Measurements from ENCODE around the gene HOXC4. TPM values are rescaled to one million over a fixed set of nuclear protein-coding genes. Genes with fewer than 3 reads are reported as not detected.

The HOXC4 gene
- total RNA-seq, 1 experiment from 2014 or later, result not detected

- H3K56ac ChIP-seq (ENCODE audit: insufficient read length, low read depth, low read length), result no peak overlapping the region
- H3K79me2 ChIP-seq (ENCODE audit: insufficient read depth, low read length), result no peaks in the 10 kb centered on the region
- H4K20me1 ChIP-seq (ENCODE audit: control insufficient read depth, insufficient read depth, insufficient read length), result no peaks in the 10 kb centered on the region
- Mint-ChIP-seq H3K27ac (no peak overlapping the region), H3K4me3 (no peak overlapping the region), H3K4me1 (peaks cover 0 to 4% of the 10 kb centered on the region in 2 experiments; a peak in 2 of 4 replicates), H3K27me3 (ENCODE audit: low read depth) (peaks cover 92% of the 10 kb centered on the region), H3K9me3 (no peaks in the 10 kb centered on the region), H3K36me3 (ENCODE audit: insufficient read depth in 1 of 3, low read depth in 3 of 3) (peaks cover 0 to 2% (median 0%) of the 10 kb centered on the region in 3 experiments; a peak in 1 of 7 replicates)
- no peak overlapping the region for H2BK15ac ChIP-seq (ENCODE audit: low read depth, low read length)
- H3K27ac ChIP-seq (ENCODE audit: insufficient read length, low read depth, low read length), result no peak overlapping the region
- WGBS (ENCODE audit: extremely low coverage, insufficient read length, low lambda C conversion rate), result no CpG with 5 or more reads among the region's 4 CpGs
- no peak overlapping the region for H2AK5ac ChIP-seq (ENCODE audit: insufficient read length, low read length)
- H3K23ac ChIP-seq (ENCODE audit: insufficient read length, low read depth, low read length), result no peak overlapping the region
- TF ChIP-seq, protein P1, sequence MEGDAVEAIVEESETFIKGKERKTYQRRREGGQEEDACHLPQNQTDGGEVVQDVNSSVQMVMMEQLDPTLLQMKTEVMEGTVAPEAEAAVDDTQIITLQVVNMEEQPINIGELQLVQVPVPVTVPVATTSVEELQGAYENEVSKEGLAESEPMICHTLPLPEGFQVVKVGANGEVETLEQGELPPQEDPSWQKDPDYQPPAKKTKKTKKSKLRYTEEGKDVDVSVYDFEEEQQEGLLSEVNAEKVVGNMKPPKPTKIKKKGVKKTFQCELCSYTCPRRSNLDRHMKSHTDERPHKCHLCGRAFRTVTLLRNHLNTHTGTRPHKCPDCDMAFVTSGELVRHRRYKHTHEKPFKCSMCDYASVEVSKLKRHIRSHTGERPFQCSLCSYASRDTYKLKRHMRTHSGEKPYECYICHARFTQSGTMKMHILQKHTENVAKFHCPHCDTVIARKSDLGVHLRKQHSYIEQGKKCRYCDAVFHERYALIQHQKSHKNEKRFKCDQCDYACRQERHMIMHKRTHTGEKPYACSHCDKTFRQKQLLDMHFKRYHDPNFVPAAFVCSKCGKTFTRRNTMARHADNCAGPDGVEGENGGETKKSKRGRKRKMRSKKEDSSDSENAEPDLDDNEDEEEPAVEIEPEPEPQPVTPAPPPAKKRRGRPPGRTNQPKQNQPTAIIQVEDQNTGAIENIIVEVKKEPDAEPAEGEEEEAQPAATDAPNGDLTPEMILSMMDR (conservative IDR thresholded peaks at IDR 0.05), result no peak
- H3K4me2 ChIP-seq (ENCODE audit: insufficient read depth, insufficient read length, low read length), result no peak overlapping the region
- no peaks in the 10 kb centered on the region for H3K79me1 ChIP-seq (ENCODE audit: insufficient read depth, low read depth, low read length, poor library complexity, severe bottlenecking)
- H2BK120ac ChIP-seq (ENCODE audit: low read depth, low read length, poor library complexity, severe bottlenecking), result no peak overlapping the region
- no peak for DNase-seq
- no peak overlapping the region for H2BK20ac ChIP-seq (ENCODE audit: low read depth, low read length, poor library complexity, severe bottlenecking)
- H2BK5ac ChIP-seq (ENCODE audit: insufficient read length, low read length), result no peak overlapping the region
- H4K91ac ChIP-seq (ENCODE audit: insufficient read length, low read depth, low read length), result no peak overlapping the region
- no peak overlapping the region for H2AFZ ChIP-seq (ENCODE audit: low read length)
- H3K9me3 ChIP-seq (ENCODE audit: control insufficient read depth, low read depth, low read length), result no peaks in the 10 kb centered on the region
- no peak overlapping the region for H2BK12ac ChIP-seq (ENCODE audit: insufficient read length, low read depth, low read length)
- H3K14ac ChIP-seq (ENCODE audit: insufficient read depth, low read length), result no peak overlapping the region
- H3K27me3 ChIP-seq (ENCODE audit: insufficient read depth, low read length), result peaks cover 24% of the 10 kb centered on the region; the same call in 1 of the 2 replicates
- no peak overlapping the region for H3T11ph ChIP-seq (ENCODE audit: low read length)
- H3K4ac ChIP-seq (ENCODE audit: low read depth, low read length), result no peak overlapping the region
- no peak overlapping the region for H4K8ac ChIP-seq (replicated peaks; ENCODE audit: insufficient read length, low read depth, low read length)
- no peak overlapping the region for H3K18ac ChIP-seq (ENCODE audit: insufficient read length, low read depth, low read length)
- no peak overlapping the region for H3K9ac ChIP-seq (ENCODE audit: extremely low read depth, insufficient read length, low read length)
- H3K23me2 ChIP-seq (ENCODE audit: insufficient read length, low read depth, low read length, poor library complexity, severe bottlenecking), result no peaks in the 10 kb centered on the region
- no peaks in the 10 kb centered on the region for H3K4me1 ChIP-seq (ENCODE audit: insufficient read depth, low read length)
- no peak overlapping the region for H4K5ac ChIP-seq (ENCODE audit: insufficient read length, low read depth, low read length)
Measured at GRCh38 chr12:54068418-54069070, 14.9 kb downstream of the HOXC4 start.

All from H9 (cell line).